ENCODE data around the gene GAS6.
"Not testable (repeated sequence)": the region's sequence is repeated elsewhere in the genome, so short reads cannot be mapped to it uniquely, and the experiment has no call there.

Gene GAS6

DNA sequence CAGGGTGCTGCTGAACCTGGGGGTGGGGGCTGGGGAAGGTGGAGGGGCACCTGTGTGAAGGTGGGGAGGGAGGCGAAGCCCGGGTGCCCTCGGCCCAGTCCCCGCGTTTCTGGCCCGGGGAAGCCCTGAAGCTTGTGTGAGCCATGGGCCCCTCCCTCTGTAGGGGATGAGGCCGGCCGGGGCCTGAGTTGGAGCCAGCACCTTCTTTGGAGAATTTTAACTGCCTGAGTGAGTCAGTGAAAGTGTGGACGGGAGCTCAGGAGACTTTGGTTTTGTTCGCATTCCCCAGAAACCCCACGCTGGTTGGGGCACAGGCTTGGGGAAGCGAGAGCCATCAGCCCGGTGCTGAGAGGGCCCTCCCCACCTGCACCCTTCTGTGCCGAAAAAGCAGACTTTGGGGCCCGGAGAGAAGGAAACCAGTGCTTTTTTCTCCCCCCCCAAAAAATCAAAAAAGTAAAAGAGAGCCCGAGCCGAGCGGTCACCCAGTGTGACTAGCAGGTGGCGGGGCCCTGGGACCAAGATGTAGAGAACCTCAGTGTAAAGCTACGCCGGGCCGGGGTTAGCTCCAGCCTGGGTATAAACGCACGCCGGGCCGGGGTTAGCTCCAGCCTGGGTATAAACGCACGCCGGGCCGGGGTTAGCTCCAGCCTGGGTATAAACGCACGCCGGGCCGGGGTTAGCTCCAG is 59.7 kb downstream of the GAS6 start:
- no peak overlapping the region for H3K9ac ChIP-seq (ENCODE audit: low read length)
- no peaks in the 10 kb centered on the region for H3K36me3 ChIP-seq (ENCODE audit: insufficient read depth, low read length)
- no peaks in the 10 kb centered on the region for H3K4me1 ChIP-seq (ENCODE audit: insufficient read depth, low read length)
- peaks cover 0 to 3% of the 10 kb centered on the region in 2 donors for H3K27me3 ChIP-seq (ENCODE audit: control insufficient read depth in 1 of 2, insufficient read depth in 2 of 2, low read length in 2 of 2)
- H3K9me3 ChIP-seq (ENCODE audit: low read length), result peaks cover 8% of the 10 kb centered on the region
- no peak overlapping the region for H3K27ac ChIP-seq (ENCODE audit: low read depth, low read length)
- no peak overlapping the region for H3K4me3 ChIP-seq (ENCODE audit: low read depth in 1 of 2, low read length in 2 of 2)

DNA sequence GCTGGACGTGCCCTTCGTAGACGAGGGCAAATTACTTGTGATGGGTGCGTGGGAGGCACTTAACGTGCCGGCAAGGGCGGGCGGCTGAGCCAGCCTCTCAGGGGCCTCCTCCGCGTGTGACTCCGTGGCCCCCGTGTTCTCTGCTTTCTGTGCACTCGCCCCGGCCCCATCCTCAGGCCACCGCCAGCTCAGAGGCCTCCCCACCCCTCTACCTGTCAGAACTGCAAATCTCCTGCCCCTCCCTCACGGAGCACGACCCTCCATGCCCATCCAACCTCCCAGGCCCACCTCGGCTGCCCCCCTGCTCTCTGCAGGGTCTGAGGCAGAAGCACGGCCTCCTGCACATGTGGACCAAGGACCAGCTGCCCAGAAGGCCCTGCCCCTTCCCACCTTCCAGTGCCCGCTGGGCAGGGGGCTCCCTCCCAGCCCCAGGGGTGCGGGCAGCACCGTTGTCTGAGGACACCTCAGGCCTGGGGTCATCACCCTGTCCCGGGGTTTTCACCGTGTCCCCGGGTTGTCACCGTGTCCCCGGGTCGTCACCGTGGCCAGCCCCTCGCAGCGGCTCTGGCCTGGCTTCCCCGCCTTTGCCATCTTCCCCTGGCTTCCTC is 60.4 kb downstream of the GAS6 start:
- Histone ChIP-seq H3K4me3 (ENCODE audit: low read depth in 1 of 2, low read length in 2 of 2) (no peak overlapping the region), H3K4me1 (ENCODE audit: insufficient read depth, low read length) (no peaks in the 10 kb centered on the region), H3K27me3 (ENCODE audit: control insufficient read depth in 1 of 2, insufficient read depth in 2 of 2, low read length in 2 of 2) (peaks cover 0 to 3% of the 10 kb centered on the region in 2 donors), H3K27ac (ENCODE audit: low read depth, low read length) (no peak overlapping the region), H3K9me3 (ENCODE audit: low read length) (peaks cover 5% of the 10 kb centered on the region), H3K36me3 (ENCODE audit: insufficient read depth, low read length) (no peaks in the 10 kb centered on the region), H3K9ac (ENCODE audit: low read length) (no peak overlapping the region)

DNA sequence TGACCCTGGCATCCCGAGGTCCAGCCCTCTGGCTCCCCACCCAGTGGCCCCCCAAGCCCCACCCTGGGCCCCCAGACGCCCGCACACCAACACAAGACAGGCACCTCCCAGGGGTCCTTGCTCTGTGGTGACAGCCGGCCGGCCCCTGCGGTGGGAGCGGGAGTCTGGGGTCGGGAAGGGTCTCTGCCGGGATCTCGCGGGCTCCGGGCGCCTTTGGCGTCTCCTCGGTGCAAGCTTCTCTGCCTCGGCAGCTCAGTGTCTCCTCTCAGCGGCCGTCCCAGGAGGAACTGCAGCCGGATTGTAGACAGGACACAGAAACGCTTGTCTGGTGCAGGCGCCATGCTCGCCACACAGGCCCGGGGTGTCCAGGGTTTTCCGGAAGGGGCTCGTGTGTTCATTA is 61.1 kb downstream of the GAS6 start:
- H3K4me3 ChIP-seq (ENCODE audit: low read depth in 1 of 2, low read length in 2 of 2), result no peak overlapping the region
- H3K9me3 ChIP-seq (ENCODE audit: low read length), result no peaks in the 10 kb centered on the region
- no peaks in the 10 kb centered on the region for H3K36me3 ChIP-seq (ENCODE audit: insufficient read depth, low read length)
- peaks cover 0 to 3% of the 10 kb centered on the region in 2 donors for H3K27me3 ChIP-seq (ENCODE audit: control insufficient read depth in 1 of 2, insufficient read depth in 2 of 2, low read length in 2 of 2)
- H3K4me1 ChIP-seq (ENCODE audit: insufficient read depth, low read length), result no peaks in the 10 kb centered on the region
- H3K27ac ChIP-seq (ENCODE audit: low read depth, low read length), result no peak overlapping the region
- no peak overlapping the region for H3K9ac ChIP-seq (ENCODE audit: low read length)

DNA sequence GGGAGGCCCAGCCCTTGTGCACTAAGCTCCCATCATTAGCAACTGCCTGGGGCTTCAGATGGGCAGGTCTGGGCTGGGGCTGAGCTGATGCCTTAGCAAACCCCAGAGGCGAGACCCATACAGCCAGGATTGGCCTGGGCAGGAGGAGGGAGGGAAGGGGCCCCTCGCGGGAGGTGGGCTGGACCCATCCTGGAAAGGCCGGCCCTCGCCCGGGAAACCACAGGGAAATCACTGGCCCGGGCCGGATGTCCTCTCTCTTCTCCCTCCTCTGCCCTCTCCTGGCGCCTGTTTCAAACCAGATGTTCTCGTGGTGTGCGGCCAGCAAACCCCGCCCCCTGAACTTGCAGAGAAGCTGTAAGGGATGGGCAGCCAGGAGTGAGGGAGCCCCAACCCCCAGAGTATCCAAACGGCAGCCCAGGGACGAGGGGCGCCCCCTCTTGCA is 61.8 kb downstream of the GAS6 start:
- no peak overlapping the region for H3K4me3 ChIP-seq (ENCODE audit: low read depth in 1 of 2, low read length in 2 of 2)
- H3K36me3 ChIP-seq (ENCODE audit: insufficient read depth, low read length), result no peaks in the 10 kb centered on the region
- H3K27ac ChIP-seq (ENCODE audit: low read depth, low read length), result no peak overlapping the region
- no peaks in the 10 kb centered on the region for H3K9me3 ChIP-seq (ENCODE audit: low read length)
- H3K9ac ChIP-seq (ENCODE audit: low read length), result no peak overlapping the region
- peaks cover 0 to 3% of the 10 kb centered on the region in 2 donors for H3K27me3 ChIP-seq (ENCODE audit: control insufficient read depth in 1 of 2, insufficient read depth in 2 of 2, low read length in 2 of 2)
- no peaks in the 10 kb centered on the region for H3K4me1 ChIP-seq (ENCODE audit: insufficient read depth, low read length)

DNA sequence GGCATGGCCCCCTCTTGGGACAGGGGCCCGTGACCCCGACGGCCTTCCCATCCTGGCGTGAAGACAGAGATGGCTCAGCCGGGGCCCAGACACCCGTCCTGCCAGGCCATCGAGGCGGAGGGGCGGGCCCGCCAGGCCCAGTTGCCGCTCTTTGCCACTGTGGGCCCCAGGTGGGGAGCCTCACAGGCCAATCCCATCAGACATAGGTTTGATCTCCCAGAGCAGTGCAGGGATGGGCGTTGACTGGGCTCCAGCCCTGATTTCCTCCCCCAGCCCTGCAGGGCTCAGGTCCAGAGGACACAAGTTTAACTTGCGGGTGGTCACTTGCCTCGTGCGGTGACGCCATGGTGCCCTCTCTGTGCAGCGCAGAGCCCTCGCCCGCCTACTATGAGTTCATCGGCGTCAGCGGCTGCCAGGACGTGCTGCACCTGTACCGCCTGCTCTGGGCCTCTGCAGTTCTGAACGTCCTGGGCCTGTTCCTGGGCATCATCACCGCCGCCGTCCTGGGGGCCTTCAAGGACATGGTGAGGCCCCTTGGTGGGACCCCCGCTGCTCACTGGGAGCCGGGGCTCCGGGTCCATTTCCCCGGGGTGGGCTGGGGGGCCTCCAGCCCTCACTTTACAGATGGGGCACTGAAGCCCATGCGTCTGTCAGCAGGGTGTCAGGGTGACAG is 62.5 kb downstream of the GAS6 start:
- Histone ChIP-seq H3K9ac (ENCODE audit: low read length) (no peak overlapping the region), H3K27ac (ENCODE audit: low read depth, low read length) (no peak overlapping the region), H3K4me1 (ENCODE audit: insufficient read depth, low read length) (no peaks in the 10 kb centered on the region), H3K27me3 (ENCODE audit: control insufficient read depth in 1 of 2, insufficient read depth in 2 of 2, low read length in 2 of 2) (peaks cover 0 to 3% of the 10 kb centered on the region in 2 donors), H3K36me3 (ENCODE audit: insufficient read depth, low read length) (no peaks in the 10 kb centered on the region), H3K9me3 (ENCODE audit: low read length) (no peaks in the 10 kb centered on the region), H3K4me3 (ENCODE audit: low read depth in 1 of 2, low read length in 2 of 2) (no peak overlapping the region)

DNA sequence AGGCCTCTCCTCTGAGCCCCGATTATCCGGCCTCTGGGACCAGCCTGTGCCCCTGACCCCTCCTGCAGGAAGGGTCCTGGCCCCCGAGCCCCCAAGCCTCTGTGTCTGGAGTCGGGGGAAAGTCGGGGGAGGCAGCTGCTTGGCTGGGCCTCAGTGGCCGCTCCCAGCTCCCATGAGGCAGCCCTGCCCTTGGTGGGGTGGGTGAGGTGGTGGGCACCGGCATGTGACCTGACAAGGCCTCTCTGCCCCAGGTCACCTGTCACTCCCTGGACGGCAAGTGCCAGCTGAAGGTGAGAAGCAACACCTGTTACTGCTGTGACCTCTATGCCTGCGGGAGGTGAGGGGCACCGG is 63.3 kb downstream of the GAS6 start:
- Histone ChIP-seq H3K4me3 (ENCODE audit: low read depth in 1 of 2, low read length in 2 of 2) (no peak overlapping the region), H3K4me1 (ENCODE audit: insufficient read depth, low read length) (no peaks in the 10 kb centered on the region), H3K27ac (ENCODE audit: low read depth, low read length) (no peak overlapping the region), H3K9me3 (ENCODE audit: low read length) (no peaks in the 10 kb centered on the region), H3K9ac (ENCODE audit: low read length) (no peak overlapping the region), H3K27me3 (ENCODE audit: control insufficient read depth in 1 of 2, insufficient read depth in 2 of 2, low read length in 2 of 2) (peaks cover 0 to 3% of the 10 kb centered on the region in 2 donors), H3K36me3 (ENCODE audit: insufficient read depth, low read length) (no peaks in the 10 kb centered on the region)

DNA sequence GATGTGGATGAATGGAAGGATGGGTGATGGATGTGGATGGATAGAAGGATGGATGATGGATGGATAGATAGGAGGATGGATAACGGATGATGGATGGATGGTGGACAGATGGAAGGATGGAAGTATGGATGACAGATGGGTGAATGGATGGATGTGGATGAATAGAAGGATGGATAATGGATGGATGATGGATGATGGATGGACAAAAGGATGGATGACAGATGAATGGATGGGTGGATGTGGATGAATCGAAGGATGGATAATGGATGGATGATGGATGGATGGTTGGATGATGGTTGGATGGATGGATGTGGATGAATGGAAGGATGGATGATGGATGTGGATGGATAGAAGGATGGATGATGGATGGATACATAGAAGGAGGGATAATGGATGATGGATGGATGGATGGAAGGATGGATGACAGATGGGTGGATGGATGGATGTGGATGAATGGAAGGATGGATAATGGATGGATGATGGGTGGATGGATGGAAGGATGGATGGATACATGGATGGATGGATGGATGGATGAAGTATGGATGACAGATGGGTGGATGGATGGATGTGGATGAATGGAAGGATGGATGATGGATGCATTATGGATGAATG is 65.6 kb downstream of the GAS6 start:
- H3K4me1 ChIP-seq (ENCODE audit: insufficient read depth, low read length), result no peaks in the 10 kb centered on the region
- no peak overlapping the region for H3K27ac ChIP-seq (ENCODE audit: low read depth, low read length)
- no peaks in the 10 kb centered on the region for H3K9me3 ChIP-seq (ENCODE audit: low read length)
- H3K9ac ChIP-seq (ENCODE audit: low read length), result no peak overlapping the region
- H3K4me3 ChIP-seq (ENCODE audit: low read depth in 1 of 2, low read length in 2 of 2), result no peak overlapping the region
- peaks cover 0 to 3% of the 10 kb centered on the region in 2 donors for H3K27me3 ChIP-seq (ENCODE audit: control insufficient read depth in 1 of 2, insufficient read depth in 2 of 2, low read length in 2 of 2)
- H3K36me3 ChIP-seq (ENCODE audit: insufficient read depth, low read length), result no peaks in the 10 kb centered on the region

DNA sequence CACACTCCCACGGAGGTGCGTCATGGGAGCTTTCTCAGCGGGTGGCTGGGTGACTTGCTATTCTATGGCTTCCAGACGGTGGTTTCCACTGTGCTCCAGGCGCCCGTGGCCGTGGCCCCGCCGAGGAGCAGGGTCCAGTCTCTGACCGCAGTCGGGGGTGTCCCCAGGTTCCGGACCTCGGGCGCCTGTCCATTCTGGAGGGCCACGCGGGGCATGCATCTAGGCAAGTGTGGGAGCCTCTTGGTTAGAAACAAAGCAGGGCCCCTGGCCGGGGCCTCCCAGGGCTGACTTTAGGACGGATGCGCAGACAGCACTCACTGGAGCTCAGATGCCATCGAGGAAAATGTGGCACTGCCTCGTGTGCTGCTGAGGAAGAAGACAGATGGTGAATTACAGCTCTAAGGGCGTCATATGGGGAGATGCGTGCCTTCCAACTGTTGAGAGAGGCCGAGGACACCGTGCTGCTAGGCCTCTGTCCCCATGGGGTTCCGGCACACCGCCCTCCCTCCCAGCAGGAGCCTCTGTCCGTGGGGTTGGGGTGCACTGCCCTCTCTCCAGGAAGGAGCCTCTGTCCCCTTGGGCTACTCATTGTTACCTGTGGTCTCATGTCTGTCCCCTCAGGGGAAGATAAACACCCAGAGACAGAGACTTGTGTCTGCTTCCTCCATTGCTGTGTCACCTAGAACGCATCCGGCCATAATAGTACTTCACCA is 66.8 kb downstream of the GAS6 start:
- no peak overlapping the region for H3K4me3 ChIP-seq (ENCODE audit: low read depth in 1 of 2, low read length in 2 of 2)
- H3K4me1 ChIP-seq (ENCODE audit: insufficient read depth, low read length), result no peaks in the 10 kb centered on the region
- H3K9ac ChIP-seq (ENCODE audit: low read length), result no peak overlapping the region
- H3K9me3 ChIP-seq (ENCODE audit: low read length), result no peaks in the 10 kb centered on the region
- H3K27ac ChIP-seq (ENCODE audit: low read depth, low read length), result no peak overlapping the region
- peaks cover 0 to 3% of the 10 kb centered on the region in 2 donors for H3K27me3 ChIP-seq (ENCODE audit: control insufficient read depth in 1 of 2, insufficient read depth in 2 of 2, low read length in 2 of 2)
- H3K36me3 ChIP-seq (ENCODE audit: insufficient read depth, low read length), result no peaks in the 10 kb centered on the region

DNA sequence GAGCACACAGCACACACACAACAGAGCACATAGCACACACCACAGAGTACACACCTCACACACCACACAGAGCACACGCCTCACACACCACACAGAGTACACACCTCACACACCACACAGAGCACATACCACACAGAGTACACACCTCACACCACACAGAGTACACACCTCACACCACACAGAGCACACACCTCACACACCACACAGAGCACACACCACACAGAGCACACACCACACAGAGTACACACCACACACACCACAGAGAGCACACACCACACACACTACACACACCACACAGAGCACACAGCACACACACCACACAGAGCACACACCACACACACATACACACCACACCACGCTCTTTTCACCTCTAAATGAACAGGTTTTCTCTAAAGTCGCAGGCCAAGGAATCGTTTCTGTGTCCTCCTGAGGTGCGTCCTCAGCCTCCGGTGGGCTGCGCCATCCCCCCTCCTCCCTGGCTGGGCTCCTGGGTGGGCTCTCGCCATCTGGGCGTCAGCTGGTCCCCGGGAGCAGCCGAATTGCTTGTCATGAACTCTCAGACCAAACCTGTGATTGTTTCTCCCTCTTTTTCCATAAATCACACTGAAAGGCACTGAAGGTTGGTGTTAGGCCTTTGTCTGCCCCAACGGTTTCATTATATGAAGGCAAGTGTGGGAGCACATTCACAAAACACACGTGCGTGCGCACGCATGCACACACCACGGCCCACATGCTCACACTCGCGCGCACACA is 67.5 kb downstream of the GAS6 start:
- no peaks in the 10 kb centered on the region for H3K9me3 ChIP-seq (ENCODE audit: low read length)
- H3K36me3 ChIP-seq (ENCODE audit: insufficient read depth, low read length), result no peaks in the 10 kb centered on the region
- no peak overlapping the region for H3K9ac ChIP-seq (ENCODE audit: low read length)
- no peaks in the 10 kb centered on the region for H3K4me1 ChIP-seq (ENCODE audit: insufficient read depth, low read length)
- no peak overlapping the region for H3K4me3 ChIP-seq (ENCODE audit: low read depth in 1 of 2, low read length in 2 of 2)
- peaks cover 0 to 3% of the 10 kb centered on the region in 2 donors for H3K27me3 ChIP-seq (ENCODE audit: control insufficient read depth in 1 of 2, insufficient read depth in 2 of 2, low read length in 2 of 2)
- no peak overlapping the region for H3K27ac ChIP-seq (ENCODE audit: low read depth, low read length)

DNA sequence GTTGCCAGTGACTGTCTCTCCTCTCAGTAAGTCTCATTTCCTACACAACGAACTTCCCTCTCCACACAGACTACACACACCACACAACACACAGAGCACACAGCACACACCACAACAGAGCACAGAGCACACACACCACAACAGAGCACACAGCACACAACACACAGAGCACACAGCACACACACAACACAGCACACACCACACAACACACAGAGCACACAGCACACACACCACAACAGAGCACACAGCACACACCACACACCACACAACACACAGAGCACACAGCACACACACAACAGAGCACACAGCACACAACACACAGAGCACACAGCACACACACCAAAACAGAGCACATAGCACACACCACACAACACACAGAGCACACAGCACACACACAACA is 68.5 kb downstream of the GAS6 start:
- H3K9ac ChIP-seq (ENCODE audit: low read length); H3K4me3 ChIP-seq (ENCODE audit: low read depth in 1 of 2, low read length in 2 of 2); H3K9me3 ChIP-seq (ENCODE audit: low read length); H3K4me1 ChIP-seq (ENCODE audit: insufficient read depth, low read length); H3K27ac ChIP-seq (ENCODE audit: low read depth, low read length); H3K36me3 ChIP-seq (ENCODE audit: insufficient read depth, low read length); H3K27me3 ChIP-seq (ENCODE audit: control insufficient read depth in 1 of 2, insufficient read depth in 2 of 2, low read length in 2 of 2): not testable (repeated sequence)
